ENCODE results near the gene EPO. TPM values are rescaled to one million over a fixed set of nuclear protein-coding genes. Genes with fewer than 3 reads are reported as not detected.

The EPO gene
- total RNA-seq, 1 donor from 2014 or later, result 0.58 TPM

- TF ChIP-seq EZH2phosphoT487 (IDR thresholded peaks at IDR 0.05) (no peak), CTCF (IDR thresholded peaks at IDR 0.05) (no peak), EZH2 (IDR thresholded peaks at IDR 0.05) (no peak)
- no peaks in the 10 kb centered on the region for H3K27me3 ChIP-seq
- H3K27ac Mint-ChIP-seq, result peak overlapping the region; percentile 74
- no peak overlapping the region for H3K27ac ChIP-seq
- H3K4me1 ChIP-seq, result no peaks in the 10 kb centered on the region
- H3K4me3 ChIP-seq, result no peak overlapping the region
- peaks cover 44% of the 10 kb centered on the region for H3F3A ChIP-seq (ENCODE audit: low read depth)
- peaks cover 74% of the 10 kb centered on the region for H4K20me1 ChIP-seq (ENCODE audit: low read depth)
- peaks cover 6% of the 10 kb centered on the region for H3K79me2 ChIP-seq (ENCODE audit: low read depth)
- H3K27me3 Mint-ChIP-seq (ENCODE audit: insufficient read depth, low read depth), result peaks cover 3% of the 10 kb centered on the region
- H3K4me1 Mint-ChIP-seq, result peaks cover 4% of the 10 kb centered on the region
- no peak overlapping the region for H2AFZ ChIP-seq (replicated peaks)
- no peaks in the 10 kb centered on the region for H3K9me3 ChIP-seq (ENCODE audit: low read depth)
- H3K36me3 Mint-ChIP-seq, result peaks cover 10% of the 10 kb centered on the region
- no peak overlapping the region for H3K9ac ChIP-seq
- H3K4me2 ChIP-seq, result no peak overlapping the region
- H3K4me3 Mint-ChIP-seq, result no peak overlapping the region
- DNase-seq (ENCODE audit: low spot score), result no peak
- H3K9me3 Mint-ChIP-seq, result no peaks in the 10 kb centered on the region
- H3K36me3 ChIP-seq, result no peaks in the 10 kb centered on the region
Measured at GRCh38 chr7:100682991-100683658, 37.1 kb upstream of the EPO start.

GRCh38 chr7:100683659-100684533 is 36.4 kb upstream of the EPO start:
- Histone ChIP-seq H3K4me3 (no peak overlapping the region), H3K4me2 (no peak overlapping the region), H3K9ac (no peak overlapping the region), H2AFZ (replicated peaks) (no peak overlapping the region), H3K36me3 (no peaks in the 10 kb centered on the region), H3K9me3 (ENCODE audit: low read depth) (no peaks in the 10 kb centered on the region), H3K4me1 (no peaks in the 10 kb centered on the region), H3K27ac (no peak overlapping the region), H3K79me2 (ENCODE audit: low read depth) (peaks cover 14% of the 10 kb centered on the region), H4K20me1 (ENCODE audit: low read depth) (peaks cover 74% of the 10 kb centered on the region), H3K27me3 (no peaks in the 10 kb centered on the region), H3F3A (ENCODE audit: low read depth) (peaks cover 38% of the 10 kb centered on the region)
- Mint-ChIP-seq H3K4me1 (peaks cover 8% of the 10 kb centered on the region), H3K27ac (no peak overlapping the region), H3K27me3 (ENCODE audit: insufficient read depth, low read depth) (peaks cover 3% of the 10 kb centered on the region), H3K4me3 (no peak overlapping the region), H3K36me3 (peaks cover 9% of the 10 kb centered on the region), H3K9me3 (no peaks in the 10 kb centered on the region)
- TF ChIP-seq CTCF (IDR thresholded peaks at IDR 0.05) (no peak), EZH2 (IDR thresholded peaks at IDR 0.05) (no peak), EZH2phosphoT487 (IDR thresholded peaks at IDR 0.05) (no peak)
- DNase-seq (ENCODE audit: low spot score), result no peak

- peaks cover 31% of the 10 kb centered on the region for H3F3A ChIP-seq (ENCODE audit: low read depth)
- H3K4me3 Mint-ChIP-seq, result no peak overlapping the region
- no peak for DNase-seq (ENCODE audit: low spot score)
- no peaks in the 10 kb centered on the region for H3K36me3 ChIP-seq
- no peak overlapping the region for H3K4me3 ChIP-seq
- TF ChIP-seq EZH2 (IDR thresholded peaks at IDR 0.05) (no peak), EZH2phosphoT487 (IDR thresholded peaks at IDR 0.05) (no peak), CTCF (IDR thresholded peaks at IDR 0.05) (no peak)
- no peaks in the 10 kb centered on the region for H3K9me3 Mint-ChIP-seq
- no peak overlapping the region for H3K27ac ChIP-seq
- H4K20me1 ChIP-seq (ENCODE audit: low read depth), result peaks cover 75% of the 10 kb centered on the region
- H3K27me3 Mint-ChIP-seq (ENCODE audit: insufficient read depth, low read depth), result peaks cover 3% of the 10 kb centered on the region
- no peak overlapping the region for H2AFZ ChIP-seq (replicated peaks)
- H3K36me3 Mint-ChIP-seq, result peaks cover 10% of the 10 kb centered on the region
- H3K9me3 ChIP-seq (ENCODE audit: low read depth), result no peaks in the 10 kb centered on the region
- H3K4me1 ChIP-seq, result no peaks in the 10 kb centered on the region
- no peak overlapping the region for H3K4me2 ChIP-seq
- H3K9ac ChIP-seq, result no peak overlapping the region
- H3K27ac Mint-ChIP-seq, result no peak overlapping the region
- H3K27me3 ChIP-seq, result no peaks in the 10 kb centered on the region
- peaks cover 20% of the 10 kb centered on the region for H3K79me2 ChIP-seq (ENCODE audit: low read depth)
- peaks cover 9% of the 10 kb centered on the region for H3K4me1 Mint-ChIP-seq
Measured at GRCh38 chr7:100684534-100685042, 35.7 kb upstream of the EPO start.

Measured in neural progenitor cell (in vitro differentiated cells).